AG04449 (cell line): ENCODE data around the gene HIVEP3.
A peak's percentile ranks its signal among the peaks of the same experiment; 100 is the strongest.

Experiments
- CTCF ChIA-PET: fragments of 350-600 bp; formaldehyde crosslinking; extraction: SDS; loops from one replicate; lab custom pipeline; 2021; ENCODE audit warnings: antibody characterized with exemption; lab: Yijun Ruan, JAX
- POLR2A ChIA-PET: fragments of 400-600, 350-600 bp; formaldehyde crosslinking; extraction: SDS; loops from one replicate; lab custom pipeline; 2020; ENCODE audit warnings: antibody characterized with exemption, inconsistent platforms; lab: Yijun Ruan, JAX
- DNase-seq: peaks from one replicate; pipeline ENCODE4 v3.0.0-alpha.2; 2010; ENCODE audit warnings: low read depth, low spot score
- H3K4me3 ChIP-seq: 2 replicates; pipeline ENCODE4 v1.5.1; 2011; ENCODE audit warnings: low read depth, mild to moderate bottlenecking, control low read depth, low read length
- TF ChIP-seq, protein P1 (sequence below): IDR thresholded peaks from one replicate; pipeline ENCODE4 v1.5.1; 2011; ENCODE audit warnings: mild to moderate bottlenecking, moderate library complexity, low read length, control low read depth, inconsistent platforms; ENCODE audit not compliant: insufficient read depth; ENCODE audit errors: missing control alignments

Gene HIVEP3

GRCh38 chr1:41660570-41661427 lies 257.9 kb downstream of the HIVEP3 start:
- DNase-seq = no peak
- TF ChIP-seq, protein P1, sequence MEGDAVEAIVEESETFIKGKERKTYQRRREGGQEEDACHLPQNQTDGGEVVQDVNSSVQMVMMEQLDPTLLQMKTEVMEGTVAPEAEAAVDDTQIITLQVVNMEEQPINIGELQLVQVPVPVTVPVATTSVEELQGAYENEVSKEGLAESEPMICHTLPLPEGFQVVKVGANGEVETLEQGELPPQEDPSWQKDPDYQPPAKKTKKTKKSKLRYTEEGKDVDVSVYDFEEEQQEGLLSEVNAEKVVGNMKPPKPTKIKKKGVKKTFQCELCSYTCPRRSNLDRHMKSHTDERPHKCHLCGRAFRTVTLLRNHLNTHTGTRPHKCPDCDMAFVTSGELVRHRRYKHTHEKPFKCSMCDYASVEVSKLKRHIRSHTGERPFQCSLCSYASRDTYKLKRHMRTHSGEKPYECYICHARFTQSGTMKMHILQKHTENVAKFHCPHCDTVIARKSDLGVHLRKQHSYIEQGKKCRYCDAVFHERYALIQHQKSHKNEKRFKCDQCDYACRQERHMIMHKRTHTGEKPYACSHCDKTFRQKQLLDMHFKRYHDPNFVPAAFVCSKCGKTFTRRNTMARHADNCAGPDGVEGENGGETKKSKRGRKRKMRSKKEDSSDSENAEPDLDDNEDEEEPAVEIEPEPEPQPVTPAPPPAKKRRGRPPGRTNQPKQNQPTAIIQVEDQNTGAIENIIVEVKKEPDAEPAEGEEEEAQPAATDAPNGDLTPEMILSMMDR = no peak
- ChIA-PET POLR2A (no interaction called here), CTCF (no interaction called here)
- H3K4me3 ChIP-seq = peak overlapping the region; percentile 78

GRCh38 chr1:41659903-41660302 lies 258.8 kb downstream of the HIVEP3 start:
- no peak overlapping the region for H3K4me3 ChIP-seq
- POLR2A ChIA-PET = no interaction called here
- TF ChIP-seq, protein P1 = no peak
- DNase-seq = no peak
- CTCF ChIA-PET = interaction anchor here (1.6 kb wide), 1 partner anchor 87 kb away, joined by 6 read pairs; no protein-coding TSS in a partner anchor

DNA sequence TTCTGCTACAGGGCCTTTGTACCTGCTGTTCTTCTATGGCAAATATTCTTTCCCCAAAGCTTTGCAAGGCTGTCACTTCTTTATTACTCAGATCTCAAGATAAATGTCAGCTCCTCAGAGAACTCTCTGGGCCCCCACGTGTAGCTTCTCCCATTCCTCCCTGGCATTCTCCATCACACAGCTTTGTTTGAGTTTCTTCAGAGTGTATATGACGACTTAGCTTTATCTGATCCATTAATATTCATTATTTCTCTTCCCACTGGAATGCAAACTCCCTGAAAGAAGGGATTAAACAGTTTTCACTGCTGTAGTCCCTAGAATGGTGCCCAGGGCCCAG lies 259.6 kb downstream of the HIVEP3 start:
- DNase-seq = no peak
- H3K4me3 ChIP-seq = no peak overlapping the region
- CTCF ChIA-PET = interaction anchor here (1.0 to 1.7 kb wide), 3 partner anchors 9 to 86 kb away, joined by 3 to 6 read pairs (median 3); no protein-coding TSS in a partner anchor

GRCh38 chr1:41658431-41659158 lies 260.1 kb downstream of the HIVEP3 start:
- CTCF ChIA-PET = interaction anchor here (1.0 to 1.8 kb wide), 5 partner anchors 9 to 85 kb away, joined by 3 to 6 read pairs (median 4); no protein-coding TSS in a partner anchor
- no peak for DNase-seq
- TF ChIP-seq, protein P1 = no peak
- POLR2A ChIA-PET = no interaction called here
- H3K4me3 ChIP-seq = no peak overlapping the region

More for the DNA sequence above, 259.6 kb downstream of the HIVEP3 start:
- POLR2A ChIA-PET = no interaction called here
- TF ChIP-seq, protein P1 = no peak

DNA sequence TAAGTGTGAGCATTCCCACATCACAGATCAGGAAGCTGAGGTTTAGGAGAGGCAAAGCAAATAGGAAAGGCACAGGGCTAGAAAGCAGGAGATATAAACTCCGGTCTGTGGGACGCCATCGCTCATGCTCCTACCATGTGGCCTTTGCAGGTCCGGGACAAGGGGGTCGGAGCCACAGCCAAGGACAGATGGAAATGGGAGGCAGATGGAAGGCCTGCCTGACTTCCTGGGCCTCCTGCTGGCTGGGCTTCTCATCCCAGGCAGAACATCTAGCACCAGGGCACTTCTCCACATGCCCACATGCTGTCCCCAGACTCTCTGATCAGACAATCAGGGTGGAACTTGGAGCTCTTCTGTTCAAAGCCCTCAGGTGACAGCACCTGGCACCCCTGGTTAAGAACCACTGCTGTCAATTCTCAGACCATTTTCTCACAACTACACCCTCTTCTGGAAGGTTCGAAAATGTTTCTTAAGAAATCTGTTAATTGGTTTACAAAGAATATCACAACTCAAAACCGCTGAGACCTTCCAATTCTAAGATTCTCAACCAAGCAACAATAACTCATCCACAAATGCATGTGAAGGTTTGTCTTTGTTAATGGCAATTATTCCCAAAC lies 260.9 kb downstream of the HIVEP3 start:
- TF ChIP-seq, protein P1 = peak; percentile 29
- no peak for DNase-seq
- CTCF ChIA-PET = interaction anchor here (1.1 to 1.8 kb wide), 5 partner anchors 10 to 142 kb away, joined by 3 to 6 read pairs (median 4); no protein-coding TSS in a partner anchor
- H3K4me3 ChIP-seq = no peak overlapping the region
- POLR2A ChIA-PET = no interaction called here
